GM18907 (cell line): ENCODE data around the gene SOX18.

ENCODE experiments used
- ATAC-seq: cut with Tn5 transposase; IDR thresholded peaks from one replicate; pipeline ENCODE4 v1.9.1; 2021; ENCODE audit warnings: mild to moderate bottlenecking, moderate library complexity; ENCODE audit not compliant: unreplicated experiment

Gene SOX18

GRCh38 chr20:64069209-64069613 lies 19.8 kb upstream of the SOX18 start:
- no peak for ATAC-seq

- no peak for ATAC-seq
Observed at GRCh38 chr20:64068386-64069208, 19.2 kb upstream of the SOX18 start.

- no peak for ATAC-seq
Observed at GRCh38 chr20:64067733-64068307, 18.4 kb upstream of the SOX18 start.

- ATAC-seq = no peak
Observed at GRCh38 chr20:64067005-64067632, 17.7 kb upstream of the SOX18 start.

GRCh38 chr20:64065974-64066343 lies 16.5 kb upstream of the SOX18 start:
- ATAC-seq = peak; percentile 48

- ATAC-seq = no peak
Observed at GRCh38 chr20:64065062-64065973, 15.9 kb upstream of the SOX18 start.

GRCh38 chr20:64064145-64064698 lies 14.8 kb upstream of the SOX18 start:
- ATAC-seq = no peak

GRCh38 chr20:64063389-64064144 lies 14.1 kb upstream of the SOX18 start:
- no peak for ATAC-seq

GRCh38 chr20:64062596-64063388 lies 13.4 kb upstream of the SOX18 start, which contains the start of gene TCEA2:
TSS of gene TCEA2 (plus strand) at chr20:64063198. CDS start at chr20:64063313, 115 bp downstream.
- peak; percentile 78 for ATAC-seq

- ATAC-seq = no peak
Observed at GRCh38 chr20:64062276-64062595, 12.8 kb upstream of the SOX18 start.

GRCh38 chr20:64058536-64058935 lies 9.1 kb upstream of the SOX18 start:
- no peak for ATAC-seq

GRCh38 chr20:64057628-64058498 lies 8.4 kb upstream of the SOX18 start:
- ATAC-seq = peak; percentile 44

- ATAC-seq = no peak
Observed at GRCh38 chr20:64056889-64057627, 7.6 kb upstream of the SOX18 start.

- ATAC-seq = no peak
Observed at GRCh38 chr20:64056639-64056888, 7.1 kb upstream of the SOX18 start.

GRCh38 chr20:64055893-64056638 lies 6.6 kb upstream of the SOX18 start:
- ATAC-seq = no peak

GRCh38 chr20:64055396-64055892 lies 6.0 kb upstream of the SOX18 start:
- ATAC-seq = no peak
